ENCODE data around the gene RAPGEF2. TPM values are rescaled to one million over a fixed set of nuclear protein-coding genes. Genes with fewer than 3 reads are reported as not detected.
"Not testable (repeated sequence)": the region's sequence is repeated elsewhere in the genome, so short reads cannot be mapped to it uniquely, and the experiment has no call there.

Gene RAPGEF2
- total and polyA plus RNA-seq, 11 donors, result 10.6 to 75.9 (median 51.2) TPM

GRCh38 chr4:159178151-159178546 lies 75.3 kb downstream of the RAPGEF2 start:
- H3K27me3 ChIP-seq, result no peaks in the 10 kb centered on the region
- WGBS, 4 donors, result 55 to 68% (median 63%) methylated on average over 2 of the region's 2 CpGs
- DNase-seq (no peak), ATAC-seq (peak in 1 of 4 donors; percentile 39)
- H3K36me3 ChIP-seq, result no peaks in the 10 kb centered on the region
- H3K4me1 ChIP-seq, result peaks cover 14 to 88% (median 75%) of the 10 kb centered on the region in 12 donors
- TF ChIP-seq CTCF (IDR thresholded peaks at IDR 0.05) (no peak), POLR2A (IDR thresholded peaks at IDR 0.05) (no peak)
- intact Hi-C loops (cut with DNase I), result loop anchor here in 9 of 10 donors (5.0 to 10.0 kb wide), 11 partner anchors 73 to 456 kb away; partner anchors contain the start of genes PPID (in 6 of the 9) and RAPGEF2 (in 4 of the 9)
- no peaks in the 10 kb centered on the region for H3K9me3 ChIP-seq
- H3K27ac ChIP-seq, result peak overlapping the region in 10 of 12 donors; percentile 23 to 87 (median 69)
- peak overlapping the region in 1 of 12 donors; percentile 23 for H3K4me3 ChIP-seq

- intact Hi-C loops (cut with DNase I), result loop anchor here in 9 of 10 donors (5.0 to 10.0 kb wide), 11 partner anchors 74 to 457 kb away; partner anchors contain the start of genes PPID (in 6 of the 9) and RAPGEF2 (in 4 of the 9)
- Histone ChIP-seq H3K4me3 (peak overlapping the region in 6 of 12 donors; percentile 25 to 44 (median 34)), H3K27me3 (no peaks in the 10 kb centered on the region), H3K4me1 (peaks cover 12 to 77% (median 65%) of the 10 kb centered on the region in 12 donors), H3K36me3 (no peaks in the 10 kb centered on the region), H3K9me3 (no peaks in the 10 kb centered on the region), H3K27ac (peak overlapping the region; percentile 42 to 87 (median 69))
- TF ChIP-seq CTCF (IDR thresholded peaks at IDR 0.05), result no peak
- TF ChIP-seq POLR2A (IDR thresholded peaks at IDR 0.05), result no peak
- peak in 3 of 4 donors; percentile 25 to 50 (median 31) for ATAC-seq
- DNase-seq, result no peak
- 36 to 58% (median 47%) methylated on average over 3 of the region's 3 CpGs for WGBS, 4 donors
Observed at GRCh38 chr4:159178979-159179969, 76.4 kb downstream of the RAPGEF2 start.

- 90 to 98% (median 93%) methylated on average over 3 to 4 of the region's 4 CpGs for WGBS, 4 donors
Observed at GRCh38 chr4:159183885-159184605, 81.2 kb downstream of the RAPGEF2 start.

GRCh38 chr4:159185591-159186023 lies 82.7 kb downstream of the RAPGEF2 start:
- Histone ChIP-seq H3K27me3 (no peaks in the 10 kb centered on the region), H3K9me3 (no peaks in the 10 kb centered on the region), H3K36me3 (no peaks in the 10 kb centered on the region), H3K4me1 (peaks cover 1 to 63% (median 26%) of the 10 kb centered on the region in 12 donors), H3K4me3 (no peak overlapping the region), H3K27ac (peak overlapping the region in 4 of 12 donors; percentile 2 to 25 (median 14))
- no peak for ATAC-seq
- intact Hi-C loops (cut with DNase I), result no loop called here
- DNase-seq, result no peak
- no peak for TF ChIP-seq POLR2A (IDR thresholded peaks at IDR 0.05)
- TF ChIP-seq CTCF (IDR thresholded peaks at IDR 0.05), result no peak
- 56 to 67% (median 63%) methylated on average over 1 of the region's 1 CpG for WGBS, 4 donors

More at GRCh38 chr4:159183885-159184605, 81.2 kb downstream of the RAPGEF2 start:
- H3K9me3 ChIP-seq; H3K36me3 ChIP-seq; intact Hi-C loops (cut with DNase I); ATAC-seq; H3K27me3 ChIP-seq; H3K27ac ChIP-seq; H3K4me3 ChIP-seq; DNase-seq: not testable (repeated sequence)
- peaks cover 9 to 65% (median 39%) of the 10 kb centered on the region in 12 donors for H3K4me1 ChIP-seq
